HEK293 (cell line): ENCODE measurements around the gene SLC2A4RG.

Experiments used
- CTCF ChIA-PET: fragments of 350-600 bp; formaldehyde crosslinking; extraction: SDS; loops from one replicate; lab custom pipeline; 2021; ENCODE audit warnings: antibody characterized with exemption; lab: Yijun Ruan, JAX
- POLR2A ChIA-PET: fragments of 300-600 bp; formaldehyde crosslinking; extraction: SDS; loops from one replicate; lab custom pipeline; 2020; ENCODE audit warnings: antibody characterized with exemption, inconsistent platforms; lab: Yijun Ruan, JAX
- H3K27ac ChIP-seq: fragments of 200-500 bp; sonication (Bioruptor generic); 2 replicates; pipeline ENCODE4 v1.5.1; 2014; ENCODE audit warnings: low read depth, low read length, control low read depth, inconsistent platforms; ENCODE audit errors: extremely low read depth
- H3K36me3 ChIP-seq, 2 experiments: fragments of 200-500 bp in 1 of 2; sonication (Bioruptor generic) in 1 of 2; 1 replicate in 1 of 2; 2 replicates in 1 of 2; pipeline ENCODE4 v1.5.1; 2014 to 2017; ENCODE audit warnings: inconsistent platforms in 2 of 2, low read length in 2 of 2; ENCODE audit not compliant: control insufficient read depth in 2 of 2, insufficient read depth in 1 of 2
- H3K4me1 ChIP-seq: fragments of 200-500 bp; sonication (Bioruptor generic); 2 replicates; pipeline ENCODE4 v1.5.1; 2014; ENCODE audit warnings: mild to moderate bottlenecking, low read length, inconsistent platforms; ENCODE audit not compliant: control insufficient read depth, insufficient read depth
- H3K4me3 ChIP-seq: 2 replicates; pipeline ENCODE4 v1.5.1; 2011; ENCODE audit warnings: low read depth, mild to moderate bottlenecking, control low read depth, low read length, moderate library complexity
- H3K9me3 ChIP-seq: fragments of 200-500 bp; sonication (Bioruptor generic); 2 replicates; pipeline ENCODE4 v1.5.1; 2014; ENCODE audit warnings: low read depth, low read length, inconsistent platforms; ENCODE audit not compliant: control insufficient read depth, insufficient read depth
- EGR2 ChIP-seq: fragments of 450-650 bp; formaldehyde crosslinking; IDR thresholded peaks from 2 replicates; pipeline ENCODE4 v1.5.1; 2016; ENCODE audit warnings: low read depth, missing biosample characterization, missing genetic modification characterization
- GLIS2 ChIP-seq: fragments of 450-650 bp; formaldehyde crosslinking; IDR thresholded peaks from 2 replicates; pipeline ENCODE4 v1.5.1; 2016; ENCODE audit warnings: missing biosample characterization, missing genetic modification characterization
- HIC1 ChIP-seq: fragments of 450-650 bp; formaldehyde crosslinking; IDR thresholded peaks from 2 replicates; pipeline ENCODE4 v1.5.1; 2016; ENCODE audit warnings: missing biosample characterization, missing genetic modification characterization
- HOXC10 ChIP-seq: sonication (generic); formaldehyde crosslinking; IDR thresholded peaks from 2 replicates; pipeline ENCODE4 v1.8.1; 2023; ENCODE audit warnings: mild to moderate bottlenecking, missing genetic modification reagents
- HOXD13 ChIP-seq: sonication (generic); formaldehyde crosslinking; IDR thresholded peaks from 2 replicates; pipeline ENCODE4 v1.8.0; 2022; ENCODE audit warnings: missing genetic modification reagents, borderline replicate concordance
- KLF1 ChIP-seq: fragments of 450-650 bp; formaldehyde crosslinking; IDR thresholded peaks from 2 replicates; pipeline ENCODE4 v1.5.1; 2016; ENCODE audit warnings: missing biosample characterization, missing genetic modification characterization
- KLF7 ChIP-seq: fragments of 450-650 bp; formaldehyde crosslinking; IDR thresholded peaks from 2 replicates; pipeline ENCODE4 v1.5.1; 2016; ENCODE audit warnings: missing biosample characterization, missing genetic modification characterization, borderline replicate concordance
- PRDM6 ChIP-seq: fragments of 450-650 bp; formaldehyde crosslinking; IDR thresholded peaks from 2 replicates; pipeline ENCODE4 v1.5.1; 2017; ENCODE audit warnings: missing biosample characterization, missing genetic modification characterization
- SCRT1 ChIP-seq: fragments of 450-650 bp; formaldehyde crosslinking; IDR thresholded peaks from 2 replicates; pipeline ENCODE4 v1.5.1; 2016; ENCODE audit warnings: missing biosample characterization, missing genetic modification characterization, borderline replicate concordance
- SETDB1 ChIP-seq: IDR thresholded peaks from one replicate; pipeline ENCODE4 v1.6.1; 2017; ENCODE audit warnings: mild to moderate bottlenecking, low read length, moderate library complexity, mixed read lengths; ENCODE audit not compliant: insufficient read length
- ZBTB17 ChIP-seq: fragments of 450-650 bp; formaldehyde crosslinking; IDR thresholded peaks from 2 replicates; pipeline ENCODE4 v1.5.1; 2016; ENCODE audit warnings: missing biosample characterization, missing genetic modification characterization
- ZBTB20 ChIP-seq: fragments of 450-650 bp; formaldehyde crosslinking; IDR thresholded peaks from 2 replicates; pipeline ENCODE4 v1.5.1; 2016; ENCODE audit warnings: missing biosample characterization, missing genetic modification characterization
- ZBTB49 ChIP-seq: fragments of 450-650 bp; formaldehyde crosslinking; IDR thresholded peaks from 2 replicates; pipeline ENCODE4 v1.5.1; 2016; ENCODE audit warnings: missing biosample characterization, missing genetic modification characterization, low read depth
- ZBTB7A ChIP-seq: fragments of 450-650 bp; formaldehyde crosslinking; IDR thresholded peaks from 2 replicates; pipeline ENCODE4 v1.5.1; 2016; ENCODE audit warnings: low read depth, missing biosample characterization, missing genetic modification characterization
- ZFHX2 ChIP-seq: fragments of 450-650 bp; formaldehyde crosslinking; conservative IDR thresholded peaks from 2 replicates; pipeline ENCODE4 v1.5.1; 2016; ENCODE audit warnings: missing biosample characterization, missing genetic modification characterization
- ZFP41 ChIP-seq: fragments of 450-650 bp; formaldehyde crosslinking; IDR thresholded peaks from 2 replicates; pipeline ENCODE4 v1.5.1; 2016; ENCODE audit warnings: missing biosample characterization, missing genetic modification characterization, borderline replicate concordance
- ZFP69B ChIP-seq: fragments of 450-650 bp; formaldehyde crosslinking; IDR thresholded peaks from 2 replicates; pipeline ENCODE4 v1.5.1; 2016; ENCODE audit warnings: missing biosample characterization, missing genetic modification characterization
- ZNF138 ChIP-seq: fragments of 450-650 bp; formaldehyde crosslinking; IDR thresholded peaks from 2 replicates; pipeline ENCODE4 v1.5.1; 2016; ENCODE audit warnings: missing biosample characterization, missing genetic modification characterization, borderline replicate concordance
- ZNF19 ChIP-seq: fragments of 450-650 bp; formaldehyde crosslinking; IDR thresholded peaks from 2 replicates; pipeline ENCODE4; 2016; ENCODE audit warnings: missing biosample characterization, missing genetic modification characterization, low read depth
- ZNF221 ChIP-seq: fragments of 450-650 bp; formaldehyde crosslinking; IDR thresholded peaks from 2 replicates; pipeline ENCODE4 v1.5.1; 2017; ENCODE audit warnings: missing biosample characterization, missing genetic modification characterization, borderline replicate concordance
- ZNF398 ChIP-seq: fragments of 450-650 bp; formaldehyde crosslinking; IDR thresholded peaks from 2 replicates; pipeline ENCODE4 v1.5.1; 2017; ENCODE audit warnings: missing biosample characterization, missing genetic modification characterization
- ZNF416 ChIP-seq: fragments of 450-650 bp; formaldehyde crosslinking; IDR thresholded peaks from 2 replicates; pipeline ENCODE4 v1.5.1; 2016; ENCODE audit warnings: missing biosample characterization, missing genetic modification characterization
- ZNF510 ChIP-seq: fragments of 450-650 bp; formaldehyde crosslinking; IDR thresholded peaks from 2 replicates; pipeline ENCODE4 v1.5.1; 2018; ENCODE audit warnings: mild to moderate bottlenecking, missing genetic modification characterization, missing biosample characterization; ENCODE audit not compliant: insufficient replicate concordance
- ZNF529 ChIP-seq: fragments of 450-650 bp; formaldehyde crosslinking; IDR thresholded peaks from 2 replicates; pipeline ENCODE4 v1.5.1; 2017; ENCODE audit warnings: missing genetic modification characterization, missing biosample characterization; ENCODE audit not compliant: insufficient replicate concordance
- ZNF530 ChIP-seq: fragments of 450-650 bp; formaldehyde crosslinking; IDR thresholded peaks from 2 replicates; pipeline ENCODE4 v1.5.1; 2016; ENCODE audit warnings: low read depth, missing biosample characterization, missing genetic modification characterization
- ZNF560 ChIP-seq: fragments of 450-650 bp; formaldehyde crosslinking; IDR thresholded peaks from 2 replicates; pipeline ENCODE4 v1.5.1; 2017; ENCODE audit warnings: missing biosample characterization, missing genetic modification characterization, borderline replicate concordance
- ZNF585B ChIP-seq: fragments of 450-650 bp; formaldehyde crosslinking; IDR thresholded peaks from 2 replicates; pipeline ENCODE4 v1.5.1; 2016; ENCODE audit warnings: missing biosample characterization, missing genetic modification characterization
- ZNF621 ChIP-seq: fragments of 450-650 bp; formaldehyde crosslinking; IDR thresholded peaks from 2 replicates; pipeline ENCODE4 v1.5.1; 2017; ENCODE audit warnings: missing biosample characterization, missing genetic modification characterization
- ZNF626 ChIP-seq: fragments of 450-650 bp; sonication (Bioruptor Pico); formaldehyde crosslinking; IDR thresholded peaks from 2 replicates; pipeline ENCODE4 v1.5.1; 2018; ENCODE audit warnings: missing biosample characterization, missing genetic modification characterization, inconsistent platforms
- ZNF677 ChIP-seq: fragments of 450-650 bp; IDR thresholded peaks from 2 replicates; pipeline ENCODE4 v1.5.0; 2018; ENCODE audit warnings: missing biosample characterization, mild to moderate bottlenecking, missing genetic modification characterization, moderate library complexity

Gene SLC2A4RG

GRCh38 chr20:63690898-63691710, 48.5 kb upstream of the SLC2A4RG start:
- ChIA-PET CTCF (interaction anchor here (0.6 to 1.5 kb wide), 2 partner anchors 153 to 380 kb away, joined by 3 to 4 read pairs; no protein-coding TSS in a partner anchor), POLR2A (interaction anchor here (1.2 kb wide), 1 partner anchor 9 kb away, joined by 3 read pairs; no protein-coding TSS in a partner anchor)
- Histone ChIP-seq H3K4me3 (no peak overlapping the region), H3K9me3 (no peaks in the 10 kb centered on the region), H3K4me1 (no peaks in the 10 kb centered on the region), H3K27ac (no peak overlapping the region), H3K36me3 (peaks cover 0 to 12% of the 10 kb centered on the region in 2 experiments; a peak in 1 of 3 replicates)
- peak; percentile 36; the same call in 1 of the 2 replicates for TF ChIP-seq GLIS2 (tag by site-specific recombination)
- no peak for TF ChIP-seq SETDB1
- TF ChIP-seq ZNF138 (tag by site-specific recombination), result no peak
- TF ChIP-seq ZNF398 (tag by site-specific recombination), result no peak
- no peak for TF ChIP-seq ZNF626 (tag by site-specific recombination)
- TF ChIP-seq ZBTB49 (tag by site-specific recombination), result no peak
- TF ChIP-seq SCRT1 (tag by site-specific recombination), result no peak
- TF ChIP-seq ZFP41 (tag by site-specific recombination), result no peak
- TF ChIP-seq ZBTB17, result no peak
- no peak for TF ChIP-seq EGR2
- TF ChIP-seq ZFHX2 (tag by site-specific recombination), result 0 out of 2 replicates have a peak, but pooled peaks have one; percentile 13
- no peak for TF ChIP-seq ZBTB20 (tag by site-specific recombination)
- no peak for TF ChIP-seq ZNF510 (tag by site-specific recombination)
- TF ChIP-seq HOXD13, result no peak
- no peak for TF ChIP-seq ZNF677 (tag by site-specific recombination)
- no peak for TF ChIP-seq ZNF19 (tag by site-specific recombination)
- no peak for TF ChIP-seq ZBTB7A (tag by site-specific recombination)
- TF ChIP-seq ZNF560 (tag by site-specific recombination), result no peak
- no peak for TF ChIP-seq ZNF621 (tag by site-specific recombination)
- TF ChIP-seq ZNF221 (tag by site-specific recombination), result no peak
- no peak for TF ChIP-seq PRDM6
- no peak for TF ChIP-seq HOXC10 (CRISPR knock-in tag)
- no peak for TF ChIP-seq ZNF530 (tag by site-specific recombination)
- no peak for TF ChIP-seq ZNF529
- TF ChIP-seq HIC1 (tag by site-specific recombination), result peak; percentile 60; the same call in 1 of the 2 replicates
- no peak for TF ChIP-seq ZFP69B (tag by site-specific recombination)
- no peak for TF ChIP-seq ZNF416
- TF ChIP-seq KLF7 (tag by site-specific recombination), result no peak
- peak; percentile 91 for TF ChIP-seq KLF1 (tag by site-specific recombination)
- no peak for TF ChIP-seq ZNF585B
